NB4 (cell line): ENCODE measurements around the gene LAMA4.

Experiments used
- DNase-seq: peaks from one replicate; pipeline ENCODE4 v3.0.0; 2010; ENCODE audit warnings: low read depth
- H3K4me3 ChIP-seq: one replicate; pipeline ENCODE4 v1.5.1; 2011; ENCODE audit warnings: mild to moderate bottlenecking, low read depth, low read length, moderate library complexity
- MYC ChIP-seq: IDR thresholded peaks from 2 replicates; pipeline ENCODE4 v1.6.1; 2011; ENCODE audit warnings: low read depth, low read length
- POLR2A ChIP-seq: IDR thresholded peaks from 2 replicates; pipeline ENCODE4 v1.6.1; 2011; ENCODE audit warnings: mild to moderate bottlenecking; ENCODE audit not compliant: insufficient read length; ENCODE audit errors: extremely low read depth
- TF ChIP-seq, protein P1 (sequence below): IDR thresholded peaks from one replicate; pipeline ENCODE4 v1.5.1; 2012; ENCODE audit warnings: low read depth, low read length
- TF ChIP-seq, protein P2 (sequence below): IDR thresholded peaks from 2 replicates; pipeline ENCODE4 v1.6.1; 2011; ENCODE audit warnings: low read depth, low read length

The LAMA4 gene

DNA sequence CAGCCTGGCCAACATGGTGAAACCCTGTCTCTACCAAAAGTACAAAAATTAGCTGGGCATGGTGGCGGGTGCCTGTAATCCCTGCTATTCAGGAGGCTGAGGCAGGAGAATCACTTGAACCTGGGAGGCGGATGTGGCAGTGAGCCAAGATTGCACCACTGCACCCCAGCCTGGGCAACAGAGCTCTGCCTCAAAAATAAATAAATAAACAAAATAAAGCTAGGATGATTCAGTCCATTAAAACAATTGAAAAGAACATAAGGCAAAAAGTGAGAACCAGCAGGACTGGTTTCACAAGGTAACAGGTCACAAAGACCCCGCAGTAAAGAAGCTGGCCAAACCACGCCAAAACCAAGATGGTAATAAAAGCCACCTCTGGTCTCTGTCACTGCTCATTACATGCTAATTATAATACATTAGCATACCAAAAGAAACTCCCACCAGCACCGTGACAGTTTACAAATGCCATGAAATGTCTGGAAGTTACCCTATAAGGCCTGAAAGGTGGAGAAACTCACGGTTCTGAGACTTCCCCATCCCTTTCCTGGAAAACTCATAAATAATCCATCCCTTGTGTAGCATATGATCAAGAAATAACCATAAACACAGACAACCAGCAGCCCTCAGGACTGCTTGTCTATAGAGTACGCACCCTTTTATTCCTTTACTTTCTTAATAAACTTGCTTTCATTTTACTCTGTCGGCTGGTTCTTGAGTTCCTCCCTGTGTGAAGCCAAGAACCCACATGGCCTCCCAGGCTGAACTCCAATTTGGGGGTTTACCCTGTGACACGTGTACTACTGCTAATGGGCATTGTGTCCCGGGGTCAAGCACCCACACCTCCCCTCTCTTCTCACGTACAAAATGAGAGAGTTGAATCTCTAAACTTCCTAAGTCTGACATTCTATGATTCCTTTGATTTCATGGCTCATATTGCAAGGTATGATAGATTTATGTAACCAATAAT lies 10.2 kb downstream of the LAMA4 start:
- TF ChIP-seq, protein P1, sequence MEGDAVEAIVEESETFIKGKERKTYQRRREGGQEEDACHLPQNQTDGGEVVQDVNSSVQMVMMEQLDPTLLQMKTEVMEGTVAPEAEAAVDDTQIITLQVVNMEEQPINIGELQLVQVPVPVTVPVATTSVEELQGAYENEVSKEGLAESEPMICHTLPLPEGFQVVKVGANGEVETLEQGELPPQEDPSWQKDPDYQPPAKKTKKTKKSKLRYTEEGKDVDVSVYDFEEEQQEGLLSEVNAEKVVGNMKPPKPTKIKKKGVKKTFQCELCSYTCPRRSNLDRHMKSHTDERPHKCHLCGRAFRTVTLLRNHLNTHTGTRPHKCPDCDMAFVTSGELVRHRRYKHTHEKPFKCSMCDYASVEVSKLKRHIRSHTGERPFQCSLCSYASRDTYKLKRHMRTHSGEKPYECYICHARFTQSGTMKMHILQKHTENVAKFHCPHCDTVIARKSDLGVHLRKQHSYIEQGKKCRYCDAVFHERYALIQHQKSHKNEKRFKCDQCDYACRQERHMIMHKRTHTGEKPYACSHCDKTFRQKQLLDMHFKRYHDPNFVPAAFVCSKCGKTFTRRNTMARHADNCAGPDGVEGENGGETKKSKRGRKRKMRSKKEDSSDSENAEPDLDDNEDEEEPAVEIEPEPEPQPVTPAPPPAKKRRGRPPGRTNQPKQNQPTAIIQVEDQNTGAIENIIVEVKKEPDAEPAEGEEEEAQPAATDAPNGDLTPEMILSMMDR, result no peak
- DNase-seq, result no peak
- no peak overlapping the region for H3K4me3 ChIP-seq

DNA sequence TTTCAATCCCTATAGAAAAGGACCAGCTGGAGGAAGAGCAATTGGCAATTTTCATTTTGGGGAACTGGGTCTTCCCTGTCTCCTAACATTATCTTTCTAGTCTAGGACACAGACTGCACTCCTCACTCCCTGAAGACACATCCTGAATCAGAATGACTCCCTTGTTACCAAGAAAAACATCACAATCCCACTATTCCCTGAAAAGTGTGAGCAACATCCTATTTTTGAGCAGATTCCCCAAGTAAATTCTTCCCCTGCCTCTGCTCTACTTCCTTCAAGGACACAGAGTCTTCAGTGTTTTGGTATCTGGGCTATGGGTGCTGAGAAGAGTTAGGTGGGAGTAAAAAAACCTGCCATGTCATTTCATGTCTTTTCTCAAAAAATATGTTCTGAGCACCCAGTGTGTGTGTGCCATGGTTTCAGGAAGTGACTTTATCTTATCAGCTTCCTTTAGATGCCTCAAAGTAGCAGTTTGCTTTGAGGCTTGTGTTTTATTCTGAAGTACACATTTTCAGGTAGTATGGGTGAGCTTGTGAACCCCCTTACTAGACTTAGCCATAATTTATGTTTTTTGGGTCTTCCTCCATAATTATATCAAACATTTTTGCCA lies 12.4 kb downstream of the LAMA4 start:
- no peak for DNase-seq
- TF ChIP-seq, protein P1, result no peak
- TF ChIP-seq POLR2A, result no peak
- TF ChIP-seq, protein P2, sequence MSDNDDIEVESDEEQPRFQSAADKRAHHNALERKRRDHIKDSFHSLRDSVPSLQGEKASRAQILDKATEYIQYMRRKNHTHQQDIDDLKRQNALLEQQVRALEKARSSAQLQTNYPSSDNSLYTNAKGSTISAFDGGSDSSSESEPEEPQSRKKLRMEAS, result no peak
- no peak for TF ChIP-seq MYC
- H3K4me3 ChIP-seq, result no peak overlapping the region

DNA sequence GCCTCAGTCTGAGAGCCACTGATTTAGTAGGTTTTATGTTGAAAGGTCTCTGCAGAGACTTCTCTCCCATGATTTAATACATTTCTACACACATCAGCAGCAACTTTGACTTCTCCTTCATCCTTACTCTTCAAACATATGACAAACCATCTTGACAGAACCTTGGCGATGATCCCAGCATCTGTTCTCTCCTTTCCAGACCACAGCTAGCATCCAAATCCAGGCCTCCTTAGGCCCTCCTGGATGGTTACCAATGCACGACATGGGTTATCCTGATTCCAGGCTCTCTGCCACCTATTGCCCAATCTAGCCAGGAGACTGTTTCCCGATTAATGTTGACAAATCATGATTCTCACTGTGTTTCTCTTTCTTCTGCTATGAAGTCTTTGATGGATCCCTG lies 16.8 kb downstream of the LAMA4 start:
- no peak for DNase-seq

DNA sequence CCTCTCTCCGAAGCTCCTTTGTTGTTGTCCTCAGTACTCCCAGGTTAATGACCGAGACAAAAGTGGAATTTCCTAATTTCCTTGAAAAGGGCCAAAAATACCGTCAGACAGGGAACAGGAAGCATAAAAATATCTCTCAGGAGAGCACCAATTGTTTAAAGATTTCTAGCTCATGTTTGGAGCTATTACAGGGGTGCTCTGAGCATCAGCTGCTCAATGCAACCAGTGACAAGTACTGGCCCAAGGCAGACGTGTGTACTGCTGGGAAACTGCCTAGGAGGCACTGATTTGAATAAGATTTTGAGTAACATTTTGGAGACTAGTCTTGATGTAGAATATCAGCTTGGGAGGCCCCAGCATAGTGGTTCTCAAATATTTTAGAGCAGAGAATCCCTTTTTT lies 17.3 kb downstream of the LAMA4 start:
- H3K4me3 ChIP-seq, result no peak overlapping the region
- no peak for TF ChIP-seq POLR2A
- DNase-seq, result no peak

More for the DNA sequence above, 16.8 kb downstream of the LAMA4 start:
- TF ChIP-seq MYC (no peak), POLR2A (no peak)
- TF ChIP-seq, protein P1, result no peak
- TF ChIP-seq, protein P2, result no peak
- H3K4me3 ChIP-seq, result no peak overlapping the region

DNA sequence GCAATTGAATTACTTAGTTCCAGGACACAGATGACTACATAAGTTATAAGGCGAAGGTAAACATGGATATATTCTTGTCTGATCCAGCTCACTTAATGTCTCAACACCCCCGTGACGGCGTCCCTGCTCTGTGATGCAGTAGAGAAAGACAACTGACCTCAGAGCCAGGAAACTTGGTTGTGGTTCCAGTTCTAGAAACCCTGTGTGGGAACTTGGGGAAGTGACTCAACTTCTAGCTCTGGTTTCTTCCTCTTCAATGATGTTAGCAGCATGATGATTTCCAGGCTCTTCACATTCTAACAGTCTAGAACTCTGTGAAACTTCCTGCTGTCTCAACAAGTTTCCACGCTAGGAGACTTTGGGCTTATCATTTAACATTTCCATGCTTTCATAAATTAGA lies 18.4 kb downstream of the LAMA4 start:
- no peak overlapping the region for H3K4me3 ChIP-seq
- peak; percentile 39 for DNase-seq
- TF ChIP-seq, protein P1, result no peak
- TF ChIP-seq, protein P2, result no peak
- no peak for TF ChIP-seq POLR2A
- no peak for TF ChIP-seq MYC

DNA sequence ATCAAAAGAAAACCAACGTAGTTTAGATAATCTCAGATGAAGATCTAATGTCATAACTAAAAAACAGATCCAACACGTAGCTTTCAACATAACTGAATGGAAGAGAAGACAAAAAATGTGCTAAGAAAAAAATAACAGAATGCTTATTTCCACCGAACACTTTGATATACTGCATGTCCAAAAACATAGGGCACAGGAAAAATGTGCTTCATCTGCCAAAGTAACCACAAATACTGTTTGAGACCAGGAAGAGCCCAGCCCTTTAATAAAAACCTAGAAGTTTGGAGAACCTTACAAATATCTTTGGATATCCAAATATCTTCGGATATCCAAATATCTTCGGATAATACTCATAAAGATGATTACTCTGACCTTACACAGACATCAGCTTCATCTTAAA lies 19.8 kb downstream of the LAMA4 start:
- H3K4me3 ChIP-seq, result no peak overlapping the region
- DNase-seq, result no peak
- TF ChIP-seq MYC (no peak), POLR2A (no peak)
- TF ChIP-seq, protein P1, result no peak
- TF ChIP-seq, protein P2, result no peak
